GM12892 (cell line): ENCODE data around the gene SNX32.

ENCODE experiments used
- POLR2AphosphoS5 ChIP-seq: IDR thresholded peaks from 2 replicates; pipeline ENCODE4 v1.6.1; 2011; ENCODE audit warnings: low read depth, low read length, control low read depth
- TAF1 ChIP-seq: IDR thresholded peaks from 2 replicates; pipeline ENCODE4 v1.6.1; 2011; ENCODE audit warnings: low read depth, mild to moderate bottlenecking, control low read depth, low read length, borderline replicate concordance

GRCh38 chr11:65862941-65863888 is 29.5 kb downstream of the SNX32 start:
- TF ChIP-seq TAF1: no peak
- peak; percentile 21; the same call in 1 of the 2 replicates for TF ChIP-seq POLR2AphosphoS5
